Hematopoietic multipotent progenitor cell treated with erythropoietin and hydrocortisone succinate and interleukin-3 and kit ligand, for 15 days (in vitro differentiated cells): ENCODE results near the gene PGF.
A peak's percentile ranks its signal among the peaks of the same experiment; 100 is the strongest.

ENCODE experiments used
- DNase-seq: peaks from one replicate; pipeline ENCODE4 v3.0.0-alpha.2; 2015; ENCODE audit warnings: low spot score

The PGF gene

DNA sequence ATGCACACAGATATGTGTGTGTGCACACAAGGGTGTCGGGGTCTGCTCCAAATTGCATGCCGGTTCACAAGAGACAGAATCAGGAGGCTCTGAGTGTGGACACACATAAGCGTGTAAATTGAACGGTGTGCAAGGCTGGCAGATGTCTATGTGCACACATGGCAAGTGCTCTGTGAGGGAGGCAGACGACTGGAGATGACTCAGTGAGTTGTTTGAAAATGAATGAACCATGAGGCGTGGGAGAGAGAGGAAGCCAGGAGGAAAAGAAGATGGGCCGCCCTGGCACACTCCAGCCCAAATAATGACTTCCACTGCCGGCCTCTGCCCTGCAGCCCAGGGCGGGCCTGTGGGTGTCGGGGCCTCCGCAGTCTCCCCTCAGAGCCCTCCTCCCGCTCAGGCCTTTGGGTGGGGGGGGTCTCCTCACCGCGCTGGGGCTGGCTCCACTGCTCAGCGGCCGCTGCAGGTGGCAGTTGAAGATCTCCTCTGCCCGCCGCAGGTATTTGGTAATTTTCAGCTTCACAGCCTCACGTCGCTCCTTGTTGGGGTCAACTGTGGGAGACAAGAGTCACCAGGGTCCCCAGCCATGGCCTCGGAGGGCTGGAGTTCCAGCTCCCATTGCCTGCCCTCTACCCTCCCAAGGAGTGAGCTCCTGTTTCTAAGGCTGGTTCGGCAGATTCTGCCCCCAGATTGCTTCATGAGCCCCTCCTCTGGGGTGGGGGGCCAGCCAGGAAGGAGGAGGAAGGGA lies 35.8 kb downstream of the PGF start:
- DNase-seq, result no peak

DNA sequence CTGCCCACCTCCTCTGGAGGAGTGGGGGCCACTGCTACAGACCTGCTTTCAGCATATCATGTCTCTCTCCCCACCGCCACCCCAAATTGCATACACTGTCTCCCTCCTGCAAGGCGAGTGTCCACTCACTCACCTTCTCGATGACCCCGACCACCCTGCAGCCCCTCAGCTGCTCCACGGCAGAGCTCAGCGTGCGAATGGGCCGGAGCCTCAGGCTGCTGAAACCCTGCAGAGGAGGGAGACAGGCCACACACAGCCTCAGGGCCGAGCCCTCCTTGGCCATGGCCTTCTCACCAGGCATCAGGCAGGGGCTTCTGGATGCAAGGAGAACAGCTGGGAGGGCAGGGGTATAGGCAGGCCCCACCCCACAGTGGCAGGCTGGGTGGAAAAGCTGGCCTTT lies 37.0 kb downstream of the PGF start:
- DNase-seq, result no peak

DNA sequence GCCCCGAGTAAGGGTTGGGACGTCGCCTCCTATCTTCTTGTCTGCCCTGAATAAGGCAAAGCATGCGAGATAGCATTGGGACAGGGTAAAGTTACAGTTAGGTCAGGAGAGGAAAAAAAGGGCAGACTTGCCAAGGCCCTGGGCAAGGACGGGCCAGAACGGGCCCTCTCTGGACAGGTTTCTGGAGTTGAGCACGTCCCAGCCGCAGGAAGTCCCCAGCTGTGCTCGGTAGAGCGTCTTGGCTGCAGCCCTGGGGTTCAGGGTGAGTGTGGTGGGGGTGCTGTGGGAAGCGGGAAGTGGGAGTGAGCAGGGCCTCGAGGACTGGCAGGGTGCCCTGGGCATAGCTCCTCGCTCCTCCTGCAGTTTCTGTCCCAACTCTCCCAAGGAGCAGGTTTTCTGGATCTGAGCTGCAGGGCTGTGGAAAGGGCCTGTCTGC lies 37.7 kb downstream of the PGF start:
- DNase-seq, result no peak

DNA sequence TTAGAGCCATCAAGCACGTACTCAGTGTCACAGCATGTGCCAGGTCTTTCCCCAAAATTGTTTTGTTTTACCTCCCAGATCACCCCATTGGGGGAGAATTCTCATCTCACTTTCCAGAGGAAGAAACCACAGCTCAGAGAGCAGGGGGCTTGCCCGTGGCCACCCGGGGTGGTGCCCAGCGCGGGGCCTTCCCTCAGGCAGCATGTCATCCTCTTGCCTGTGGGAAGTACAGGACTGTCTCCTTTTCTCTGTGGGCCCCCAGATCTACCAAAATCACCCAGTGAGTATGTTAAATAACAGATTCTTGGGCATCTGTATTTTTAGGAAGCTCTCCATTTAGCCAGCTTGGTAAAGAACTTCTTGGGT lies 38.2 kb downstream of the PGF start:
- no peak for DNase-seq

DNA sequence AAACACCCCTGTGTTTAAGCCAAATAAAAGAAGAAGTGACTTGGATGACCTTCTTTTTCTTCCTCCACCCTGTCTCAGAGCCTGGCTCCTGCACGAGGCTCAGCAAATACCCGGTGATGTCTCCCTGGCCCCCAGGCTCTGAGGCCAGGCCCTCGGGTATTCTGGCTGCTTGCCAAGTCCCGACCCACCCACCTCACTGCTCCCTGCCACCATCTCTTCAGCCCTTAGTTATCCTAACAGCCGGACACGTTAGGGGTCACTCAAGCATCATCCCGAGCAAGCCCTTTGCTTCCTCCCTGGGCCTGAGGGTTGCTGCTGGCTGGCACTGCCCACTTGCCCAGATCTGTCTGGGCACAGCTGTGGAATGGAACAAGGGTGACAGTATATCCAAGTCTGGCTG lies 39.6 kb downstream of the PGF start:
- no peak for DNase-seq

DNA sequence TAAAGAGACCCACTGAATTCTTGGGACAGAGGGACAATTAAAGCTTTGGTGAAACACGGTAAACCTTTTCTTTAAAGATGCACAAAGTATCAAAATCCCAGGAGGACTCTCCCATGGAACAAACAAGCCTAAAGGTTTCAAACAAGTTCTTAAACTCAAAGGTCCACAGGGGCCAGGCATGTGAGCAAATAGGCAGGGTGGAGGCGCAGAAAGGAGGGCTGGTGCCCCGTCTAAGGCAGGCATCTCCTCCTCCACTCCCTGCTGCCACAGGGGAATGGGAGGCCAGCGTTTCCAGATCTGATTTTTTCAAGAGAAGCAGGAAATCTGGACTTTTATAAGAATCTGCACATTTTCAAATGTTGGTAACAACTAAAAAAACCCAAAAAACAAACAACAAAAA lies 40.0 kb downstream of the PGF start:
- DNase-seq, result no peak

DNA sequence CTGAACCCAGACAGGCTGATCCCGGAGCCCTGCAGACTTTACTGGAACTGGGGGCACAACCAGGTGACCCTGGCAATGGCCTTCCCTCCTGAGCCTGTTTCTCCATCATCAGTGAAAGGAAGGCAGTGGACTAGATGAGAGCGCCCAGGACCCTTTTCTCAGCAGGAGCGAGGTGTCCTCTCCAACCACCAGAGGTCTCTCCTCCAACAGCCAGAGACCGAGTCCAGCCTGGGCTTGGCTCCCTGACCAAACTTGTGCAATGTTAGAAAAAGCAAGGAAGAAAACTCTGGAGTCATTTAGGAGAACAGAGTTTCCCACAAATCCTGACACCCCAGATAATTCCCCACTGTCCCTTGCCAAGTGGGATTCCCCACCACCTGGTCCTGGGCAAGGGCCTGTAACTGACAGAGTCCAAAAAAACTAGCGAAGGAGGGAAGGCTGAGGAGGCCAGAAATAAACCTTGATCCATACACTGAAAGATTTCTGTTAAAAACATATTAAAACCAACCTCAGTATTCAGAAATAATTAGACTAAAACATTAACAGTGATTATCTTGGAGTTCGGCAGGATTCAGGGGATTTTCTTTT lies 41.3 kb downstream of the PGF start:
- peak; percentile 36 for DNase-seq

DNA sequence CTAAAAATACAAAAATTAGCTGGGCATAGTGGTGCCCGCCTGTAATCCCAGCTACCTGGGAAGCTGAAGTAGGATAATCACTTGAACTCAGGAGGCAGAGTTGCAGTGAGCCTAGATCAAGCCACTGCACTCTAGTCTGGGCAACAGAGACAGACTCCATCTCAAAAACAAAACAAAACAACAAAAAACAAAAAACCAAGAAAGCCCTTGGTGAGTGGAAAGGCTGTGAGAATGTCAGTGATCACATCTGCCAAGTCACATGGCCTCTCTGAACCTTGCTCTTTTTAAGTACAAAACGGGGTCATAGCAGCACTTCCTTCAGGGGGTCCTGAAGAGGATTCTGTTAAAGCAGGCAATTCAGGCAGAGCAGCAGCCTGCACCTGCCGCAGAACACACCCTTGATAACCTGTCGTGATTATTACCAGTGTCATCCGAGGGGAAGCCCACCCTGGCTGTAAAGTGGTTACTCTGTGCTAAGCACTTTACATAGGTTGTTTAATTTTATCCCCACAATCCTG lies 41.9 kb downstream of the PGF start:
- no peak for DNase-seq

DNA sequence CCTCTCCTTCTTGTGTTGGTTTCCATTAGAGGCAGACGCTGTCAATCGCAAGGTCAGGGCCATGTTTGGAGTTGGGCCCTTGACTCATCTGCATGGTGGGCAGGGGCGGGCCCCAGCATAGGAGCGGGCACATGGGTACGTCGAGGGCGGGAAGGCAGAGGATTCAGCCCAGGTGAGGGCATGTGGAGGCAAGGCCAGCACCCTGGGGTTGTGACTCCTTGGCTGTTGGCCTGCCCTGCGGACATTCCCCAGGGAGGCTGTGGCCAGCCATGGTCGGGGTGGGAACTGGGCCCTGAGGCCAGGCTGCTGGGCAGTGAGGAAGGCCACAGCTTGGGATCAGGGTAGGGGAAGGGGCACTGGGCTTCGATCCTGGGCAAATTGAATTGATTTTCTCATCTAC lies 42.6 kb downstream of the PGF start:
- DNase-seq, result no peak

DNA sequence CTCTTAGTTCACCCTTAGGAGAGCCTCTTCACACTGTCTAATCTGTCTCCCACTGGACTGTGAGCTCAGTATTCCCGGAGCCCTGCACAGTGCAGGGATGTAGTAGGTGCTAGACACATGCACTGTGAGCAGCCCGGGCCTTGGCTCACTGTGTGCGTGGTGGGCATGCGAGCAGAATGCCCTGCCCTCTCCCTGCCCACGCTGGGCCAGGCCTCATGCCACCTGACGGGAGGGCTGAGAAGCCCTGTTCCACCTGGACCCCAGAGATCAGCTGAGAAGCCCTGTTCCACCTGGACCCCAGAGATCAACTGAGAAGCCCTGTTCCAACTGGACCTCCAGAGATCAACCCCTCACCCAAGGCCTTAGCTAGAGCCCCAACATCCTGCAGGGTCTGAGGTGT lies 43.3 kb downstream of the PGF start:
- no peak for DNase-seq

DNA sequence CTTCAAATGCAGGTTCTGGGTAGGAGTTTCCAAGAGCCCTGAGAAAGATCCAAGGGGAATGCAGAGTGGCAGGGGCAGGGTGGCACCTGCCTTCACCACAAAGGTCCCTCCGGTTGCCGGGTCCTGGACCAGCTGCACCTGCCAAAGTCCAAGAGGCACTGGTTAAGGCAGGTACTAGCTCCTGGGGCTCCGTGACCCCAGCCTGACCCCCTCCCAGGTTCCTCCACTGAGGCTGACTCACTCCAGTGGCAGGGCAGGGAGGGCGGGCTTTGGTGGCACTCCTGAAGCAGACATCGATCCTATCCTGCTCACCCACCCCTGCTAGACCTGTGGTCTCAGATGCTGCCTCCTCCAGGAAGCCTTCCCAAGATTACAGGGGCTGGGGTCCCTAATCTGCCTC lies 43.7 kb downstream of the PGF start:
- no peak for DNase-seq

DNA sequence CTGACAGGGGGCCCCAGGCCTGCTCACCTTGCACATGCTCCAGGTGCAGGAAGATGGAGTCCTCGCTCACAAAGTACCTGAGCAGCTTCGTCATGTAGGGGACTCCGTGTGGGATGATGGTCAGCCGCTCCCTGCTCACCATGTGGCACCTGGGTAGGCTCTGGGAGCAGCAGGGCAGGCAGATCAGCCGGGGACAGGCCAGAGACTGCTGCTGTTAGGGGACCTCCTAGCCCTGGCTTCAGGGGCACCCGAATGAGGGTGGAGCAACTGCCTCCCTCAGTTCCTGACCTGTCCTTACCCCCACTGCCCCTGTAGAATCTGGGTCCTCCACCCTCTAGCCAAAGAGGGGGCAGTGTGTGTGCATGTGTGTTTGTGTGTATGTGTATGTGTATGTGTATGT lies 44.2 kb downstream of the PGF start:
- DNase-seq, result no peak

DNA sequence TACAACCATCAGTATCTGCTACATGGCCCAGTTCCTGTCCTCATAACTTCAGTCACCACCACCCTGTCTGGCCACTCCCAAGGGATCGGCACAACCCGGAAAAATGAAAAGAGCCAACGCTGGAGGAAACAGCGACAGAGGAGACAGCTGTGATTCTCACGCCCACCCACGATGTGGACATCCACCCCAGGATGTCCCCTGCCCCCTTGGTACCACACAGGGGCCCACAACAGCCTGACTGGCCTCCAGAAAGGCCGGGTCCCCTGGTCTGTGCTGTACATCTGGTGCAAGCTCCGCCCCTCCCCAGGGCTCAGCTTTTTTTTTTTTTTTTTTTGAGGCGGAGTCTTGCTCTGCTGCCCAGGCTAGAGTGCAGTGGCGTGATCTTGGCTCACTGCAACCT lies 44.8 kb downstream of the PGF start:
- no peak for DNase-seq

DNA sequence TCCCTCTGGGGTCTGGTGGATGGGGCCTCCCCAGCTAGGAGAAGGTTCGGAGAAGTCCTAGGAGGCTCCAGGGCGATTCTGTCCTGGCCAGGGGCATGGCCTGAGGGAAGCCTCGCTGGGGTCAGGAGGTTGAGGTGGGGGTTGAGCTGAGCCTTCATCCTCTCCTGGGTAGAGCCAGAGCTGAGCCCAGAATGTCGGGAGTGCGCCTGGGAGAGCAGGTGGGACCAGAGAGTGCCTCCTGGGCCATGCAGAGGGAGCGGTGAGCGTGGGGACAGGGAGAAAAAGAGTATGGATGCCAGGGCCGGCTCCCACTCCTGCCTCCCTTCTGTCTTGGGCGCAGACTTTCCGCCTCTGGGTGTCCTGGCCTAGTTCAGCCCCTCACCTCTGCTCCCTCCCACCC lies 45.5 kb downstream of the PGF start:
- no peak for DNase-seq

DNA sequence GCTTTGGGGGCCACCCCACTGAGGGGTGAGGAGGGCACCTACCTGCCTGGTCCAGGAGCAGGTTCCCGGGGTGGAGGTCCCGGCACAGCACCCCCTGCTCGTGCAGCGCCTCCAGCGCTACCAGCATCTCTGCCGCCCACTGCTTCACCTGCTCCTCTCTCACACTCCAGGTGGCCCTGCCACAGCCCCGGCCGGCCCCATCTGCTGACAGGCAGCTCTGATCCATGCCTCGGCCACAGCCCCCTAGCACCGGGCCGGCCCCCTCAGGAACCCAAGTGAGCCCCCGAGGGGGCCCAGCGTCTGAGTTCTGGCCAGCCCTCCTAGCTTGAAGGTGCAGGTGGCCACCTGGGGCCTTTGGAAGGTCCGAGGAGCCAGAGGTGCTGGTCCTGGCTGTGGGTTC lies 45.9 kb downstream of the PGF start:
- no peak for DNase-seq

DNA sequence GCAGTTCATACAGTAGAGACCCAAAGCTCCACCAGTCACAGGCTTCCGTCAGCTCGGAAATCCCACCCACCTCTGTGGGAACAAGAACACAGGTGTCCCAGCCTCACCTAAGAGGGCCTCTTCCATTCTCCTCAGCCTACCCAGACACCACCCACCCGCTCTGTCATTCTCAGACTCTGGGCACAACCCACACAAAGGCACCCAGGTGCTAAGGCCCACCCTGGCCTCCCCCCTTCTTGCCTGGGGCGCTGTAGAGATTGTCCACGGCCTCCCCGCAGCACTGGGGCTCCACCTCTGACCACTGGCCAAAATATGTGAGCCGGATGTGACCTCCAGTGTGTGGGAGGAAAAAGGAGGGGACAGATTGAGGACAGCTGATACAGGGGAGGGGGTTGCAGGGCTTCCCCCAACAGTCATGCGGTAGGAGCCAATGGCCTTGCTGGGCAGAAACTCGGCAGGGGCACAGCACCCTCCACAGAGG lies 46.5 kb downstream of the PGF start:
- DNase-seq, result no peak

DNA sequence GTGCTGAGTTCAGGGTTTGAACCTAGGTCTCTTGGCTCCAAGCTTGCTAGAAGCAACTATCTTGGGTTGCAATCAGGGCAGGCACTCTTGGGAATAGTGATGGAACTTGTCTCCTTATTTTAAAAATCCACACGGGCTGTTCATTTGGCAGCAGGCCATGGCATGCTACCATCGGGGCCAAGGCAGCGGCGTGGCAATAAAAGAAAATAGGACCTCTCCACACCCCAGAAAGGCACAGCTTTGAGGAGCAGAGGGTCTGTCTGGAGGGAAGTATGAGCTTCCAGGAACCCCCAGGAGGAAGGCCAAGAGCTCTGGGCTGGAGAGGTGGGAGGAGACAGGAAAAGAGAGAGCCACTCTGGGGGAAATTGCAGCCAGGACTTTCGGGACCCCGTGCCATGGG lies 47.7 kb downstream of the PGF start:
- DNase-seq, result no peak

DNA sequence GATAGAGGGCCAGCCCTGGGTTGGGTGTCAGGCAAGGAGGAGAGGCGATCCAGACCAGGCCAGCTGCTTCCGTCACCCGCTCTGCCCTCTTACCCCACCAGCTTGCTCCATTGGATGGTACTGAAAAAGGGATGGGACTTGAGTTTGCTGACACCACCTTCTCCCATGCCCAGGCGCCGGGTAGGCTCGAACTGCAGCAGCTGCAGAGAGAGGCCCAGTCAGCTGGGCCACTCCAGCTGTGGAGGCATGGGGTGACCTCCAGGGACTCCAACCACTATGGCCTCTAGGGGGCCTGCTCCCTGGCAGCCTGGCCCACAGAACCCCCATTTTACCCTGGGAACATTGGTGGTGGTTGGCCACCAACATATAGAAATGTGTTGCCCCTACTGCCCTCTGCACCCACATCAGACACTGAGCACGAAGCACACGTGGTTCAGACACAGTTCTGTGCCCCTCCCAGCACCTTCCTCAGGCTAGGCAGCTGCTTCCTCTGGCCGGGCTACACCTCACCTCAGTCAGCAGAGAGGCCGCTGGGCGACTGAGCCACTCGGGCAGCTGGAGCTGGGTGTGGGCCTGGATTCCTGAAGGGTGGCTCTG lies 48.4 kb downstream of the PGF start:
- no peak for DNase-seq

DNA sequence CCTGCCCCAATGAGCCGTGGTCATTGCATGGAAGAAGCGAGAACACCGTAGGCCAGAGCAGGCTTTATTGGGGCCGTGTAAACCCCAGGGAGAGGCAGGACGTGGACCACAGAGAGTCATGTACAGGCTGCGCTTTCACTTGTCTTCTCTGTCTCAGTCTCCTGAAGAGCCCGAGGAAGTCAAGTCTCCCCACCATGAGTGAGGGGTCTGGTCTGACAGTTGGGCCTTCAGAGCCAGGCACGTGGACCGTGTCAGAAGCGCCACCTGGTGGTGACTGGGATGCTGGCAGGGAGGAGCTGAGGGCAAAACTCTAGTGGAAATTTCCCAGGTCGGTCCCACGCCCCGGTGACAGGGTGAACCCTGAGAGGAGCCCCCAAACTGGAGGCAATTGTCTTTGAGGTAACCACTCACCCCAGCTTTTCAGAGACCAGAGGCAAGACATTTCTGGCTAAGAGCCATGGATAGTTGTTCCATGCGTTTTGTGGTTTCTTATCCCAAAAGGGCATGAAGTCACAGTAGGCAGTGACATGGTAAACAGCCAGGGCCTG lies 49.7 kb downstream of the PGF start:
- DNase-seq, result peak; percentile 79

DNA sequence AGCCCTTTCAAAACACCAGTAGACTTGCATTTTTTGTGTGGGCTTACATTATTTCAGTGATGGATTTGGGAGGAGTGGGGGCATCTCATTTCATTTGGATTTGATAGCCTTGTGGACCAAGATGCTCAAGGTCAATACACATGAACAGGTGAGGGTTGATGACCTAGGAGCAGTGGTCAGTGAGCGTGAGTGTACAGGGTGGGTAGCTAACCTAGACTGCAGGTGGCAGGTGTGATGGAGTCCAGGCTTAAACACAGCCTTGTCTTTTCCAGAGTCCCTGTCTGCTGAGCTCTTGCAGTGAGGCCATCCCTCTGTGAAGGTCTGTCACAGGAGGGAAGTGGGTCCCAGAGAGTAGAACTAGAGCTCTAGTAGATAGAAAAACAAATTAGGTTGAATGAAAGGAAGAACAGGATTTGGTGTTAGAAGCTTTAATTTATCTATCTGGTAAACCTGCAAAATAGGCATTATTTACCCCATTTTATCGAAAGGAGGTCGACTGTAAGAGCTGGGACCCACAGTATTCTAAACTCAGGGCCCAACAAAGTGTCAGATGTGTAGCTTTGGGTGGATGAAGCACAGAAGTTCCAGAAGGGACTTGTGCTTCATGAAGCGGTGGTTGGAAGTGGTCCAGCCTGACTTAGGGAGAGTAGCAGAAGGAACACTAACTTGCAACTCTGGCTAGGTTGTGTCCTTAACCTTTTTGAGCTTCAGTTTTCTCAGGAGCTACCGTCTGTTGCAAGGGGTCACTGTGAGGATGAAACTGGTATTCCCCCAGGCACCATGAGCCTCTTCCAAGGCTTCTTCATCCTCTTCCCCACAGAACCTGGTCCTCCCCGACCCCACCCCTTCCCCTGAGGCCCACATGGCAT lies 50.5 kb downstream of the PGF start:
- no peak for DNase-seq

DNA sequence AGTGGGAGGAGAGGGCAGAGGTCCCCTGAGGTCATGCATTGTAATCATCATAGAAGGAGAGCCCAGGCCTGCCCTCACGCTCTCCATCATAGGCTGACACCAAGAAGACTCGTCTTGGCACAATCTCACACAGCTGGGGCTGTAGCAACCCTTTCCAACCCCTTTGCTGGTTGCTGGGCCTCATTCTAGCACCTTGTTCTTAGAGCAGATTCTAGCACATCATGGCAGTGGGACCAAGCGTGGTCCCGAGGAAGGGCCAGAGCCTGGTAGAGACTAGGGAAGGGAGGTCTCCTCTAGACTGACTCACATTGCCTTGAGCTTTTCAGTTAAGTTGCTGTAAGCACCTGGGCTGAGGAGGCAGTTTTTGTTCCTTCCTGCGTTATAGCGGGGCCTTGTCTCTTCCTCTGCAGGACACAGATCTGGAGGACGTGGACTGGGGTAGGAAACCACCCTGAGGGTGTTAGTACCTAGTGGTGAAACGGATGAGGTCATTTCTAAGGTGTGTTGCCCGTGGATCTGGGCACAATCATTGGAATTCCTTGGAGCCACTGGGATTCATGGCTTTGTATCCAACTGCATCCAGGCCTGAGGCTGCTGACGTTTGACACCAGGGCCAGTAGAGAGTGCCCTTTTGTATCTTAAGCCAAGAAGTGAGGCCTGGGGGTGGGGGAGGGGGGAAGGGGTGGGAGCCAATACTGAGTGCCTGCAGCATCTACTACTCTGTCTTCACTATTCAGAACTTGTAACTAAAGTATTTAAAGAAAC lies 52.3 kb downstream of the PGF start:
- no peak for DNase-seq
